Measurements from ENCODE around the gene TAPBPL.
"Not testable (repeated sequence)": the region's sequence is repeated elsewhere in the genome, so short reads cannot be mapped to it uniquely, and the experiment has no call there.

Gene TAPBPL

GRCh38 chr12:6451348-6452244, at the start of gene TAPBPL:
TSS of gene TAPBPL (plus strand) at chr12:6452042. CDS start at chr12:6452249, 207 bp downstream.
- peak; percentile 85 for DNase-seq

GRCh38 chr12:6404390-6404789, 47.5 kb upstream of the TAPBPL start:
- DNase-seq, result no peak

GRCh38 chr12:6405963-6406362, 45.9 kb upstream of the TAPBPL start:
- no peak for DNase-seq

GRCh38 chr12:6407236-6407954, 44.4 kb upstream of the TAPBPL start:
- DNase-seq, result no peak

GRCh38 chr12:6416596-6416995, 35.2 kb upstream of the TAPBPL start:
- no peak for DNase-seq

- DNase-seq, result no peak
Observed at GRCh38 chr12:6418796-6419195, 33.0 kb upstream of the TAPBPL start.

- no peak for DNase-seq
Observed at GRCh38 chr12:6420364-6420763, 31.5 kb upstream of the TAPBPL start.

GRCh38 chr12:6423267-6424007, 28.4 kb upstream of the TAPBPL start:
- DNase-seq, result peak; percentile 83

- DNase-seq, result no peak
Observed at GRCh38 chr12:6424008-6424347, 27.9 kb upstream of the TAPBPL start.

- DNase-seq, result no peak
Observed at GRCh38 chr12:6424866-6425265, 27.0 kb upstream of the TAPBPL start.

GRCh38 chr12:6425590-6426531, 26.0 kb upstream of the TAPBPL start:
- DNase-seq, result no peak

GRCh38 chr12:6426882-6427671, 24.8 kb upstream of the TAPBPL start:
- DNase-seq, result peak; percentile 95

GRCh38 chr12:6427796-6428195, 24.0 kb upstream of the TAPBPL start:
- not testable (repeated sequence) for DNase-seq

- DNase-seq, result no peak
Observed at GRCh38 chr12:6428326-6428725, 23.5 kb upstream of the TAPBPL start.

- peak; percentile 66 for DNase-seq
Observed at GRCh38 chr12:6430124-6430989, 21.5 kb upstream of the TAPBPL start.

GRCh38 chr12:6432991-6433390, 18.9 kb upstream of the TAPBPL start:
- no peak for DNase-seq

GRCh38 chr12:6434205-6435140, 17.4 kb upstream of the TAPBPL start:
- peak; percentile 36 for DNase-seq

GRCh38 chr12:6435961-6436715, 15.7 kb upstream of the TAPBPL start:
- no peak for DNase-seq

Measured in stimulated activated CD4-positive, alpha-beta T cell treated with anti-CD3 and anti-CD28 coated beads, Interleukin-4, amount 100 ng/mL, for 24 hours (primary cell).